ENCODE data around the gene CD82.

CD82 gene, protein sequence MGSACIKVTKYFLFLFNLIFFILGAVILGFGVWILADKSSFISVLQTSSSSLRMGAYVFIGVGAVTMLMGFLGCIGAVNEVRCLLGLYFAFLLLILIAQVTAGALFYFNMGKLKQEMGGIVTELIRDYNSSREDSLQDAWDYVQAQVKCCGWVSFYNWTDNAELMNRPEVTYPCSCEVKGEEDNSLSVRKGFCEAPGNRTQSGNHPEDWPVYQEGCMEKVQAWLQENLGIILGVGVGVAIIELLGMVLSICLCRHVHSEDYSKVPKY

DNA sequence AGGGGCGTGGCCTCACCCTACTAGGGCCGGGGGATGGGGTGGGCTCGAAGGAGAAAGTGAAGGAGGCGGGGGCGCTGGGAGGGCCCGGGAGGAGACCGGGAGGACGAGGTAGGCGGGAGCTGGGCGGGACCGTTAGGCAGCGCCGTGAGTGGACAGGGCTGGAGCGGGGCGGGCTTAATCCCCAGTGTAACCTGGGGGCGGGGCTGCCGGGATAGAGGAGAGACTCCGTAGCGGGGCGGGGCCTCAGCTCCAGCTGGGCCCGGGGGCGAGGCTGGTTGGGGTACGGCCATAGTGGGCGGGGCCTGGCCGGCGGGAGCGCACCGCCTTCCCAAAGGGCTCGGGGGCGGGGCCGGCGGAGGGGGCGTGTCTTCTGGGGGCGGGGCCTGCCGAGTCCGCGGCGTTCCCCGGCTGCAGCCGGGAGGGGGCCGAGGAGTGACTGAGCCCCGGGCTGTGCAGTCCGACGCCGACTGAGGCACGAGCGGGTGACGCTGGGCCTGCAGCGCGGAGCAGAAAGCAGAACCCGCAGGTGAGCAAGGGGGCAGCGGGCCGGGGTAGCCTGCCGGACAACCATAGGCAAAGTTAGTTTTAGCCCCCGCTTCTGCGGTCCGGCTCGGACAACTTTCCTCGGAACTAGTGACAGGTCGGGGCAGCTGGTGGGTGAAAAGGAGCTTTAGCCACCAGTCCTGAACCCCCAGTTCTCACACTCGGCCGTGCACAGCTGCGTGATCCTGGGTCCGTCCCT, at the start of gene CD82:
CD82 (plus strand) TSS at position 453 of the 742 bp plus-strand sequence. CDS start 29,000 bp downstream, outside the sequence.
- FAIRE-seq, result no peak

DNA sequence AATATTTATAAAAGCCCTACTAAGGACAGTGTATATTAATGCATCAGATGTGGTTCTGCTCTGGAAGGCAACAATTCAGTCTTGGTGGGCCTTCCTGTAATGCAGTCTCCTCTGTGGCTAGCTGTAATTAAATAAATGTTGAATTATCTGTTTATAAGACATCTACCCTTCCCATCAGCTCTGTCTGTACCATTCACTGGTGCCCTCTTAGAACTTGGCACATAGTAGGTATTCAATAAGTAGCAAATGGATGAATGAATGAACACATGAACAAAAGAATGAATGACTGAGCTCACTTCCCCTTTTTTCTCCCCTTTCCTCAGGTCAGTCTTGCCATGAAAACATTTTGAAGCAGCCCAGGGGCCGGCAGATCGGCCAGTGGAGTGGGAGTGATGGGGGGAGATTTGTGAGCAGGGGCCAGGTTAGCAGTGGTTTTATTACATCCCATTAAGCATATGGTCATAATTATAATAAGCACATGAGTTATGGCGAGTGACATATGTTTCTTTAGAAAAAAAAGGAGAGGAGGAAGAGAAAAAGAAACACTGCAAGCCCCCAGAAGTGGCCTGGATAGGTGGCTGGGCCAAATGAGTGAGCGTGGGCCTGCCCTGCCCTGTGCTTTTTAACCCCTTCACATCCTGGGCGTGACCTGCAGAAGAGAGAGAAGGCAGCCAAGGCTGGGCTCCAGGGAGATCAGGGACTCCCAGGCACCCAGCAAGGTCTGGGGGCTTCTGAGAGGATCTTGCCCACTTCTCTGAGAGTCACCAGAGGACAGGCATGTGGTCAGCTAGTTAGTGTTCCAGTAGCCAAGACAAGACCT, 48.6 kb upstream of the CD82 start:
- FAIRE-seq, result peak; percentile 88

DNA sequence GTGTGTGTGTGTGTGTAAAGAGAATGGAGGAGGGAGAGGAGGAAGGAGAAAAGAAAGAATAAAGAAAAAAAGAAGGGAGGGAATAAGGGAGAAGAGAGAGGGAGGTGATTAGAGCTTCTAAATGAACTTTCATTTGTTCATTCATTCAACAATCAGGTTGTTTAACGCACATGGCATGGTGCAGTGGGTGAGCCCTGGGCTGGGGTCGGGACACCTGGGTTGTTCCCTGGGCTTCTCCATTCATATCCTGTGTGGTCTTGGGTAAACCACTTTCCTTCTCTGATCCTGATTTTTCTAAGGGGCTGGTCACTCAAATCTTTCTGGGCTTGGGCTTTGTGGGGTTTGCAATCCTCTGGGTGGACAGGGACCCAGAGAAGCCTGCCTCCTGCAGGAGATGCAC, 47.9 kb upstream of the CD82 start:
- no peak for FAIRE-seq

DNA sequence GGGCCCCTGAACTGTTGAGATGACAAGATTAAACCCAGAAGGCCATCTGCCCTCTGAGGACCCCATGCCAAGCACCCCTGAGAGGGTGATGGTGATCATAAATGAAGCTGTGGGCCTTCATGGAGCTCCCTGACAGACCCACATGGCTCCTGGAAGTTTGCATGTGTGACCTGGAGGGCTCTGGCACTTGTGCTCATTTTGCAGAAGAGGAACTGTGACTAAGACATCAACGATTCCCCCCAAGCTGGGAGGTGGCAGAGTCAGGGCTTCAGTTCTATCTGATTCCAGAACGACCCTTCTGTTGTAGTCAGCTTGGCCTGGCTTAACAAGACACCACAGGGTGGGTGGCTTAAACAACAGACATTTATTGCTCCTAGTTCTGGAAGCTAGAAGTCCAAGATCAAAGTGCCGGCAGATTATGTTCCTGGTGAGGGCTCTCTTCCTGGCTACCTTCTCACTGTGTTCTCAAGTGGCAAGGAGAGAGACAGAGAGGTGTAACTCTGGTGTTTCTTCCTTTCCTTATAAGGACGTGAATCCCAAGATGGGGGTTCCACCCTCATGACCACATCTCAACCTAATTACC, 46.4 kb upstream of the CD82 start:
- no peak for FAIRE-seq

DNA sequence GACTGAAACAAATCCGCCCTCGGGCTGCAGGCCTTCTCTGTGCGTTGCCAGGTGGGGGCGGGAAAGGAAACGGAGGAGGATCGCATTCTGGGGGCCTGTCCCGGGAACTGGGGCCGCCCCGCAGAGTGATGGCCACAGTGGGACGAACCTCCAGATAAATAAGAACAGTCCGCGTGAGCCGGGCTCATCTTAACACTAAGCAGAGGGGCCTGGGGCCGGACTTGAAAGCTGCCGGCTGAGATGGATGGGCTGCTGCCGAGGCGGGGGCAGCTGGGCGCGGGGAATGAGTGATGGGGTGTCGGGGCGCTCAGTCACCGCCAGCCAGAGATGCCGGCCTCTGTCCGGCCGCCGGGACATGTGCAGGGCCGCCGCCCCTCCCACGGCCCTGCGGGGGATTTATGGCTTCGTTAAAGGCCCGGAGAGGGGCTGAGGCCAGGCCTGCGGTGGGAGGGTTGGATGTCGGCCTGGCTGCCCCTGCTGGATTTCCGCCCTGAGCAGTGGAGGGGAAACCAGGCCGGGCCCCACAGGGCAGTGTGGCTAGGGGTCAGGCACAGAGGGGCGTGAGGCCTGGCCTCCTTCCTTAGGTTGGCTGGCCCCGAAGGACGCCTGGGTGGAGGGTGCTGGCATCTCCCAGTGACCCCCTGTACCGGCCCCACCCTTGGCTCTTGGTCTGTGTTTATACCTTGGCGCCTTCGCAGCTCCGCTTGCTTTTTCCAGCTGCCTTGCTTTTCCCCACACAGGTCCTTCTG, 45.3 kb upstream of the CD82 start:
- FAIRE-seq, result no peak

DNA sequence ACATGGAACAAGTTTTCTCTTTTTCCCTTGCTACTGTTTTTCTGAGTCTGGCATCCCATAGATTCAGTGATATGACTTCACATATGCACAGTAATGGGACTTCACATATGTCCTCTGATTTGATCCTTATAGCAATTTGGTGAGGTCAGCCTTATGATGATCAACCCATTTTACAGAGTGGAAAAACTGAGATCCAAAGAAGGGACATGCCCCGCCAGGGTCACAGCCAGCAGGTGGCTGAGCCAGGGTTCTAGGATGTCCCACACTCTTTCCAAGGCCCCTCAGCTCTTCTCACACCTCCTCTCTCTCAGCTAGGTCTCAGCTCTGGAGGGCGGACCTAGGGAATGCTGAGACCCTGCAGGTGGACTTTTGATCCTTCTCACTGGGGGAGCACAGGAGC, 44.3 kb upstream of the CD82 start:
- FAIRE-seq, result no peak

DNA sequence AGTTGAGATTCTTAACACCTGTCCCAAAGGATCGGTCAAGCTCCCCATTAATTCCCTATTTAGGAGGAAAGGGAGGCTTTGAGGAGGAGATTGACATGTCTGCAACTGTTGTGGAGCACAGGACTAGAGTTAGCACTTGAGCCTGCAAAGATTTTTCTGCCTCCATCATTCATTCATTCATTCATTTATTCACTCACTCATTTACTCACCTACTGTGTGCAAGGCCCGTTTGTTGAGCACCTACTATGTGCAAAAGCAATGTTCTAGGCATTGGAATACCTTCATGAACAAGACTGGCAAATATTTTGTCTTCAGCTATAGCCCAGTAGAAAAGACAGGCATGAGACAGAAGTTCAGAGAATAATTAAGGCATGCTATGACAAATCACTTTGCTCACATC, 43.2 kb upstream of the CD82 start:
- no peak for FAIRE-seq

DNA sequence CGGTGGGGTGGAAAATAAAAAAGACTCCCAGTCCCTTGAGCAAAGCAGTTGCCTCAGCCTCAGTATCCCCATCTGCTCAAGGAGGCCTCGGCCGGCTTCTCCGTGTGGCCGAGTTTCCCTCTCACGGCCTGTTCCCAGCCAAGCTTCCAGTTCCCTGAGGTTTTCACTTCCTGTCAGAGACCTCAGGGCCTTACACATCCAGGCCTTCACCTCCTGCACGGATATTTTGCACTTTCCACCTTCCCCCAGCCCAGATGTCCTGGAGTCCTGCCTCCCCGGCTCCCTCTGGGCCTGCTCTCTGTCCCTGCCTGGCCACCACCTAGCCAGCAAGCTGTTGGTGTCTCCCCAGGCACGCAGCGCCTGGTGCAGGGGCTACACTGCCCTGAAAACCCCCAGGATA, 41.1 kb upstream of the CD82 start:
- no peak for FAIRE-seq

DNA sequence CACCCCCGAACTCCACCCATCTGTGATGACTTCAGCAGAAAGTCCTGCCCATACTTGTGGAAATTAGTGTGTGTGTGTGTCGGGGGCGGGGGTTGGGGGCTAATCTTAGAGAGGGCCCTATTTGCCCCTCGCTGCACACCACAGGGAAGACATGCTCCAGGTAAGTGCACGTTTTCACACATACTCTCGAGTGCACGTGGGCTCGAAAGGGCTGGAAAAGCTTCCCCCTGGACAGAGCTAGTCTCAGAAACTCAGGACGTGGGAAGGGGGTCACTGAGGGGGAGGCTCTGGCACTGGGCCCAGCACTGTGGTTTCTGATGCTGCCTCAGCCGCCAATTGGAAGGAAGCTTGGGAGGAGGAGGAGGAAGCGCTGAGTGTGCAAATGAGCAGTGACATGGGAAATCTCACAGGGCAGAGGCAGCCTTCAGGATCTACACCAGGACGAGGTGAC, 40.7 kb upstream of the CD82 start:
- FAIRE-seq, result no peak

DNA sequence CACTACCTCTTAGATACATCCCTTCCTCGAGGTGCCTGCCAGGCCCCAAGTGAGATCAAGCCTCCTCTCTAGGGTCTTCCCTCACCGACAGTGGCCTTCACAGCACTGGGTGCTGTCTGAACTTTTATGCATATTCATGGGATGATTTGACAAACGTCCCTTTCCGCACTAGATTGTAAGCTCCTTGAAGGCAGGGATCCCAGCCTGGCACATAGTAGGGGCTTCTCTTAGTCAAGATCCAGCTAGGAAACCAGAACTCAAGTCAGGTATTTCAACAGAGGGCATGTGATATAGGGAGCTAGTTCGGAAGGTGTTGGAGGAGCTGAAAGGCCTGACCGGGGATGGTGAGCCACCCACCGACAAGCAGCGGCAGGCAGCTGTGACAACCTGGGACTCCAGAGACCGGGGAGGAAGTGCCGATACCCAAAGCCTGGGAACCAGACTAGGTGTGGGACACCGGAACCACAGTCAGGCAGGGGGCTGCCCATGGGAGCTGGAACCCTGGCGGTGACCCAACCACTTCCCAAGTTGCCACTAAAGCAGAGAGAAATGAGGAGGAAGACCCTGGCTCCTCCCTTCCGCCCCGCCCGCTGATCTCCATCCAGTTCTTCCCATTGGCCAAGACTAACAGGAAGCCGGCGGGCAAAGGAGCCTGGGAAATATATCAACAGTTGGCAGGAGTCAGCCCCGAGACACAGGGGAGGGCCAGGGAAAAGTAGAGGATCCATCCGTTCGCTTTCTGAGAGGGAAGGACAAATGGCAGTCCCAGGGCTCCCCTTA, 39.8 kb upstream of the CD82 start:
- no peak for FAIRE-seq

DNA sequence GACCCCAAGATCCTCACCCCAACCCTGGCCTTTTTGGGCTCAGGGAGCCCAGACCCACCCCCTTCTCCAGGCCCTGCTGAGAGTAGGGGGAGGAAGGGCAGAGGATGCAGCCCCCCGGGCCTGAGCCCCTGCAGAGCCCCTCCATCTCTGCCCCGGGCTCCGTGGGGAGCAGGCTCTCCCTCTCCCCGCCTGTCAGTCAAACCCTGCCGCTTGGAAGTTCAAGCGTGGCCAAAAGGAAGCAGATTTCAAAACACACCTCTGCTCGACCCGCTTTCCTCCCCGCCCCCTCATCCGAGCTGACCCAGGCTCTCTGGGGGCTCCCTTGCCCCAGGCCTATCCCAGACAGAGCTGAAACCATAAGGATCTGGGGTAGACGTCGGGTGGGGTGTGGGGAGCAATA, 39.0 kb upstream of the CD82 start:
- FAIRE-seq, result no peak

DNA sequence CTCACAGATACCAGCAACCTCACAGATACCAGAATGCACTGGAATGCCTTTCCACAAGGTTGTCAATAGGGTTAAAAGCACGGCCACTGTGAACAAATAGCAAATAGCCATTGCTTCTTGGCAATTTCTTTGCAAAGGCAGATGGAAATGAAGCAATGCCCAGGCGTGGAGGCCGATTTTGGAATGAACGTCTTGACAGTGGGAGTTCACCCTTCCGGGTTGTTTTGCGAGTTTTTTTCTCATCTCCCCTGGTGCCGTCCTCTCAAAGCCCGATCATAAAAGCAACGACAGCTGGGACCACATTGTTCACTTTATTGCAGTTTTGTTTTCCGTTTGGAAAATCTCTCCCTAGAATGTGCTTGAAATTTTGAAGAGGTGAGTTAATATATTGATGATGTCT, 38.0 kb upstream of the CD82 start:
- FAIRE-seq, result no peak

DNA sequence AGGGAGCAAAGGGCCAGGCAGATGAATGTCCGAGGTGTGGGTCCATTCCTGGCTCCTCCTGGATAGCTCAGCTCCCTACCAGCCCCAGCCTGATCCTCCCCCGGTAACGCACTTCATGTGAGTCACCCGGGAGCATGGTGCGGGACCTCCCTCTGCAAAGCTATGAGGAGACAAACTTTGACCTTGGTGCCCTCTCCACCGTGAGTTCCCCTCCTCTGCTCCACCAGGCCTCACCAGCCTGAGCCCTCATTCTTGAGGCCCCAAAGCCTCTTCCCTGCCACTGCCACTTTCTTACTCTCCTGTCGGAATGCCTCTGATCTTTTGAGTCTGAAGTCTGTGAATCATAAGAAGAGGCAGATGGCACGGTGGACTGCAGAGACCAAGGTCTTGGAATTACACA, 37.4 kb upstream of the CD82 start:
- FAIRE-seq, result no peak

DNA sequence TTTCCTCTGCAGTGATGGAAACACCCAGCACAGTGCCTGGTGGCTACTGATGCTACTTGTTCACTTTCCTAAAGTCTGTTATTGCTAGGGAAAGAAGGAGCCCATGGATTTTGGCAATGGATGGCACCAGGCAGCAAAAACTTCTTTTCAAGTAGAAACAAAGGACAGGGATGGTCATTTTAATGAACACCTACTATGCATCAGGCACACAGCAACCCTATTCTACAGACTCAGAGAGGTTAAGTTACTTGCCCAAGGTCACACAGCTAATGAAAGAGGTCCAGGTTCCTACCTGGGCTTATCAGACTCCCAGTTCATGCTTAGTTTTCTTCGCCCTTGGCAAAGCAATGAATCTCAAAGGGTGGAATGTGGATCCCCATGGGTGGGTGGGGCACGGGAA, 36.9 kb upstream of the CD82 start:
- FAIRE-seq, result no peak

DNA sequence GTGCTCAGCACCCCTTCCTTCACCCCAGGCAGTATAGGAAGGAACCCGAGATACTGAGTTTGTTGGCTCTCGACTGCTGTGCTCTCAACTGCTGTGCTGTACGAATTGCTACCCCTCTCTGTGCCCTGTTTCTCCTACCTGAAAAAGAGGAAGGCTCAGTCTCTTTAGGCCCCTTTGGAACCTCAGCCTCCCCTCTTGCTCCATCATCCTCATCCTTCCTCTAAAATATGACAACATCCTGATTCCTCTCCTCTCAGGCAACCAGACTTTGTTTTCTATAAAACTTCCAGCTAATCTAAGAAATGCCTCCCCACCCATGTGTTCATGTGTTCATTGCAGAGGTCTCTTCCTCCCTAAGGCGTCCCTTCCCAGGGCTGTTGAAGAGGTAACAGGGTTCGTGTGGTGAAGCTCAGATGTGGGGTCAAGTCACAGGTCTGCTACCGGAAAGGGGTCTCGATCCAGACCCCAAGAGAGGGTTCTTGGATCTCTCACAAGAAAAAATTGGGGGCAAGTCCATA, 35.5 kb upstream of the CD82 start:
- FAIRE-seq, result no peak

DNA sequence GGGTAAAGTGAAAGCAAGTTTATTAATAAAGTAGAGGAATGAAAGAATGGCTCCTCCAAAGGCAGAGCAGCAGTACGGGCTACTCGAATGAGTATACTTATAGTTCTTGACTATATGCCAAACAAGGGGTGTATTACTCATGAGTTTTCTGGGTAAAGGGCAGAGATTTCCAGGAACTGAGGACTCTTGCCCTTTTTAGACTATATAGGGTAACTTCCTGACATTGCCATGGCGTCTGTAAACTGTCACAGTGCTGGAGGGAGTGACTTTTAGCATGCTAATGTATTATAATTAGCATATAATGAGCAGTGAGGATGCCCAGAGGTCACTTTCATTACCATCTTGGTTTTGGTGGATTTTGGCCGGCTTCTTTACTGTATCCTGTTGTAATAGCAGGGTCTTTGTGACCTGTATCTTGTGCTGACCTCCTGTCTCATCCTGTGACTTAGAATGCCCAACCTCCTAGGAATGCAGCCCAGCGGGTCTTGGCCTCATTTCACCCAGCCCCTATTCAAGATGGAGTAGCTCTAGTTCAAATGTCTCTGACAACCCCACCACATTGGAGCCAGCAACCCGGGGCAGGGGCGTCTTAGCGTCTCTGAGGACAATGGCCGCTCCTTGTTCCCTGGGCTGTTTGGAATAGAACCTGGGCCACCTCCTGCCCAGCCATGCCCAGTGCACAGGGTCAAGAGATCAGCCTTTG, 34.9 kb upstream of the CD82 start:
- FAIRE-seq, result no peak

DNA sequence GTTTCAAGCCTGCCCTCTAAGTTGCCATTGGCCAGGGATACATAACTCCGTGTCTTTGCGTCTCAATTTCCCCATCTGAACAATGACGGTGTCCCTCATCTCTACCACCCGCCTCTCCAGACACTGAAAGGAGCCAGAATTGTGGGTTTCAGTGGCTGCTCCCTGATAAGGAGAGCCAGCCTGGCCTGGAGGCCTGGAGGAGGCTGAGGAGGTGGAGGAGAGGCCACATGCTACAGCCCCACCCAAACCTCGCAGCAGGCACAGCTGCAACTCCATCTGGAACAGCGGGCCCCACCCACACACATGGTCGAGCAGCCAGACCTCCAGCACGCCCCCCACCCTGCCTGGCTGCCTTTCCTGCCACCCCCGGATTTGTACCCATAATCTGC, 34.4 kb upstream of the CD82 start:
- FAIRE-seq, result no peak

DNA sequence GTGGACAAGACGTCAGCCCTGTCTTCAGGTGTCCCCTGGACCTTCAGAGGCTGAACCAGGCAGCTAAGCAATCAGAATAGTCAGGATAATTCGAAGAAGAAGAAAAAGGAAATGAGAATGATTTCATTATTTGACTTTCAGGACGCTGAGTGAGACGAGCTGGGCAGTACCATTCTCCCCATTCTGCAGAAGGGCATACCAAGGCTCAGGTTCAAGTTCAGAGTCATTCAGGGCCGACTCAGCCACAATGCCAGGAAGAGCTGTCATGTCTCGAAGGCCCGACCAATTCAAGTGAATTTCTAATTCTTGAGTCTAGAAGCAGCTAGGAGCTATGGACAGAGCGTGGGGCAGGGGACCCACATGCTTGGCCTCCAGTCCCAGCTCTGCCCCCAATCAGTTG, 33.8 kb upstream of the CD82 start:
- FAIRE-seq, result no peak

DNA sequence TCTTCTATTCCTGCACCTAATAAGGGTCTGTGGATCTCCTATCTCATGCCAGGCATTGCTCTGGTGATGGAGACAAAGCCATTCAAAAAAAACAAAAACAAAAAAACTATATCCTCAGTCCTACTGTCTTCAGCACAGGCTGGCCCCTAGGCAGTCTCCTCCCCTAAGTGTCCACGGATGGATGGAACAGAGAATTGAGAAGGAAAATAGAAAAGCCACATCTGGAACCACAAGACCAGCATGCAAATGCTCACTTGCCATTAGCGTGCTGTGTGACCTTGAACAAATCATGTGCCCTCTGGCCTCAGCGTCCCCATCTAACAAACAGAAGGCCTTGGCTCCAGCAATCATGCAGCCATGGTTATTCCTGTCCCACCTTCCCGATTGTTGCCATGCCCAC, 32.7 kb upstream of the CD82 start:
- FAIRE-seq, result no peak

DNA sequence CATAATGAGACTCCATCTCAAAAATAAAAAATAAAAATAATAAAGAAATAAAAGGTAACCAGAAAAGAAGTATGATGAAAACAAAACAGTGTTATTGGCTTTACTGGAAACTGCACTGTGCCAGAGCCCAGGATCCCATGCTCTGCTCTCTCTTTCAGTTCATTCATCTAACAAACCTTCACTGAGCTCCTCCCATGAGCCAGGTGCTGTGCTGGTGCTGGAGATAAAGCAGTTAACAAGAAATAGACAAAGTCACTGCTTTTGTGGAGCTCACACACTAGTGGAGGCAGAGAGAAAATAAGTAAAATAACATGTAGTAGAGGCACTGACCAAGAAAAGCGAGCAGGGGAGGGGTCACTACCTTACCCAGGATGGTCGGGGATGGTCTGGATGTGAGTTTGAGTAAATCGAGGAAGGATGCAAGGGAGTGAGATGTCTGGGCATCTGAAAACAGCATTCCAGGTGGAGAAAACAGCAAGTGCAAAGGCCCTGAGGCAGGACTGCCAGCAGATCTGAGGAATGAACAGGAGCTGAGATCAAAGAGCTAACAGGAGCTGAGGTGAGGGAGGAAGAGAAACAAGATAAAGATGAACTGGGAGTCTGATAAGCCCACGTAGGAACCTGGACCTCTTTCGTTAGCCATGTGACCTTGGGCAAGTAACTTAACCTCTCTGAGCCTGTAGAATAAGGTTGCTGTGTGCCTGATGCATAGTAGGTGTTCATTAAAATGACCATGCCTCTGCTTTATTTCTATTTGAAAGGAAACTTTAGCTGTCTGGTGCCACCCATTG, 31.3 kb upstream of the CD82 start:
- FAIRE-seq, result no peak
